SU-DHL-6 (cell line): ENCODE results near the gene CCL4L2.
"Not testable (repeated sequence)": the region's sequence is repeated elsewhere in the genome, so short reads cannot be mapped to it uniquely, and the experiment has no call there.

Experiments used
- H2AFZ ChIP-seq: fragments of 200-600 bp; sonication (generic); 2 replicates; pipeline ENCODE4 v1.6.1; 2014; ENCODE audit warnings: low read depth, mild to moderate bottlenecking, moderate library complexity, mixed read lengths, antibody characterized with exemption, low read length; ENCODE audit not compliant: severe bottlenecking
- H3F3A ChIP-seq: fragments of 200-600 bp; shearing (Covaris generic); 2 replicates; pipeline ENCODE4 v1.6.0; 2016; ENCODE audit warnings: antibody characterized with exemption, mild to moderate bottlenecking; ENCODE audit not compliant: insufficient read depth
- H3K27ac ChIP-seq: fragments of 200-600 bp; sonication (generic); 2 replicates; pipeline ENCODE4 v1.5.1; 2016; ENCODE audit warnings: low read depth, mild to moderate bottlenecking, low read length, moderate library complexity, mixed read lengths
- H3K27me3 ChIP-seq: fragments of 200-600 bp; sonication (generic), shearing (Covaris generic); 2 replicates; pipeline ENCODE4 v1.6.0; 2014; ENCODE audit warnings: mild to moderate bottlenecking, low read length
- H3K36me3 ChIP-seq: fragments of 200-600 bp; sonication (generic); 2 replicates; pipeline ENCODE4 v1.6.1; 2014; ENCODE audit warnings: mild to moderate bottlenecking, low read length, mixed read lengths
- H3K4me2 ChIP-seq: fragments of 300-600, 200-600 bp; shearing (Covaris generic), sonication (generic); 2 replicates; pipeline ENCODE4 v1.6.0; 2014; ENCODE audit warnings: low read length, low read depth, mild to moderate bottlenecking; ENCODE audit not compliant: poor library complexity, severe bottlenecking
- H3K4me3 ChIP-seq: fragments of 200-600 bp; sonication (generic); 2 replicates; pipeline ENCODE4 v1.5.1; 2014; ENCODE audit warnings: antibody characterized with exemption, low read length, mild to moderate bottlenecking, mixed read lengths; ENCODE audit not compliant: insufficient read depth, poor library complexity, severe bottlenecking
- H3K79me2 ChIP-seq: fragments of 200-600 bp; sonication (generic); 2 replicates; pipeline ENCODE4 v1.6.1; 2014; ENCODE audit warnings: mild to moderate bottlenecking, low read length, moderate library complexity; ENCODE audit not compliant: insufficient read depth
- H3K9ac ChIP-seq: fragments of 200-600 bp; sonication (generic); 2 replicates; pipeline ENCODE4 v1.7.0; 2014; ENCODE audit warnings: mild to moderate bottlenecking, low read length
- H3K9me2 ChIP-seq: fragments of 200-600 bp; sonication (generic); replicated peaks from 2 replicates; pipeline ENCODE4 v1.6.1; 2014; ENCODE audit warnings: low read length; ENCODE audit not compliant: insufficient read depth
- H3K9me3 ChIP-seq: fragments of 200-600 bp; sonication (generic); 2 replicates; pipeline ENCODE4 v1.6.1; 2014; ENCODE audit warnings: low read length, mixed read lengths; ENCODE audit not compliant: insufficient read depth
- H4K20me1 ChIP-seq: fragments of 200-600 bp; sonication (generic); 2 replicates; pipeline ENCODE4 v1.6.1; 2014; ENCODE audit warnings: low read depth, mild to moderate bottlenecking, antibody characterized with exemption, low read length, moderate library complexity, mixed read lengths
- EZH2phosphoT487 ChIP-seq: fragments of 200-600 bp; sonication (generic), shearing (Covaris generic); conservative IDR thresholded peaks from 2 replicates; pipeline ENCODE4 v1.6.1; 2018; ENCODE audit warnings: mild to moderate bottlenecking, antibody characterized with exemption, low read length, moderate library complexity, mixed read lengths
- TF ChIP-seq, protein P1 (sequence below): fragments of 200-600 bp; sonication (generic); IDR thresholded peaks from one replicate; pipeline ENCODE4 v1.5.1; 2017; ENCODE audit warnings: antibody characterized with exemption, mild to moderate bottlenecking, low read length, moderate library complexity; ENCODE audit not compliant: insufficient read depth, poor library complexity, severe bottlenecking

Gene CCL4L2

DNA sequence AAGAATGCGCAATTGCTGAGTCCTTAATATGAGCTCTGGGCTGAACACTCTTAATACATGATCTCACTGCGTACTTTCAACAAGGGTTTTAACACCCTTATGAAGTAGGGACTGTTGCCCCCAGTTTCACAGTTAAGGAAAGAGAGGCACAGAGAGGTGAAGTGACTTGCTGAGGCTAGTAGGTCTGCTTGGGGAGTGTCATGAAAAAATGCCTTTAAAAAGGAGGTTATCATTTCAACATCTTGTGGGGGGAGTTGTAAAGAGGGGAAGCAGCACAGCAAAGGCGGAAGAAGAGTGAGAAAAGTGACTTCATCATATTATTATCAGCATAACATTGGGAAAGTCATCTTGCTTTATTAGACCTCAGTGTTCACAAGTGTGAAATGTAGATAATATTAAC, 2.1 kb downstream of the CCL4L2 start:
- Histone ChIP-seq H2AFZ (no peak overlapping the region), H3K4me3 (no peak overlapping the region), H4K20me1 (no peaks in the 10 kb centered on the region), H3K79me2 (no peaks in the 10 kb centered on the region), H3K9me2 (no peaks in the 10 kb centered on the region), H3K9me3 (no peaks in the 10 kb centered on the region), H3K27ac (no peak overlapping the region), H3K4me2 (no peak overlapping the region), H3F3A (no peaks in the 10 kb centered on the region), H3K36me3 (no peaks in the 10 kb centered on the region), H3K27me3 (no peaks in the 10 kb centered on the region), H3K9ac (no peak overlapping the region)
- TF ChIP-seq, protein P1, sequence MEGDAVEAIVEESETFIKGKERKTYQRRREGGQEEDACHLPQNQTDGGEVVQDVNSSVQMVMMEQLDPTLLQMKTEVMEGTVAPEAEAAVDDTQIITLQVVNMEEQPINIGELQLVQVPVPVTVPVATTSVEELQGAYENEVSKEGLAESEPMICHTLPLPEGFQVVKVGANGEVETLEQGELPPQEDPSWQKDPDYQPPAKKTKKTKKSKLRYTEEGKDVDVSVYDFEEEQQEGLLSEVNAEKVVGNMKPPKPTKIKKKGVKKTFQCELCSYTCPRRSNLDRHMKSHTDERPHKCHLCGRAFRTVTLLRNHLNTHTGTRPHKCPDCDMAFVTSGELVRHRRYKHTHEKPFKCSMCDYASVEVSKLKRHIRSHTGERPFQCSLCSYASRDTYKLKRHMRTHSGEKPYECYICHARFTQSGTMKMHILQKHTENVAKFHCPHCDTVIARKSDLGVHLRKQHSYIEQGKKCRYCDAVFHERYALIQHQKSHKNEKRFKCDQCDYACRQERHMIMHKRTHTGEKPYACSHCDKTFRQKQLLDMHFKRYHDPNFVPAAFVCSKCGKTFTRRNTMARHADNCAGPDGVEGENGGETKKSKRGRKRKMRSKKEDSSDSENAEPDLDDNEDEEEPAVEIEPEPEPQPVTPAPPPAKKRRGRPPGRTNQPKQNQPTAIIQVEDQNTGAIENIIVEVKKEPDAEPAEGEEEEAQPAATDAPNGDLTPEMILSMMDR = no peak
- TF ChIP-seq EZH2phosphoT487 = no peak

DNA sequence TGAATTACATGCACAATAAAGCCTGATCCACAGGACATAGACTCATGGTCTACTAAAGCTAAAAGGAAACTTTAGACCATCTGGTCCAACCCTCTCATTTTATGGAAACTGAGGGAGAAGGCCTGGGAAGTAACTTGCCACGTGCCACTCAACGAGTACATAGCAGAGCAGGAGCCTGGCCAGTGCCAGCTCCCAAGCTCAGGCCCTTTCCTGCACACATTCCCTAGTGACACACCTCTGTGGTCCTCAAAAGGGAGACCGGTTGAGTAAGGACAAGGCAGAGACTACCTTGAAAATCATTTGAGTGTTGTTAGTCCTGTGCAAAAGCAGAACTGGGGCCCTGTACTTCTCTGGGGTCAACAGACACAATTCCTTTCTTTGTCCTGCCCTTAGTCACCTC, 2.8 kb downstream of the CCL4L2 start:
- Histone ChIP-seq H3K9ac (no peak overlapping the region), H3K4me2 (no peak overlapping the region), H4K20me1 (no peaks in the 10 kb centered on the region), H3K9me3 (no peaks in the 10 kb centered on the region), H3K36me3 (no peaks in the 10 kb centered on the region), H3K27ac (no peak overlapping the region), H2AFZ (no peak overlapping the region), H3K27me3 (no peaks in the 10 kb centered on the region), H3K9me2 (no peaks in the 10 kb centered on the region), H3F3A (no peaks in the 10 kb centered on the region), H3K4me3 (no peak overlapping the region), H3K79me2 (no peaks in the 10 kb centered on the region)
- TF ChIP-seq, protein P1 = no peak
- no peak for TF ChIP-seq EZH2phosphoT487

DNA sequence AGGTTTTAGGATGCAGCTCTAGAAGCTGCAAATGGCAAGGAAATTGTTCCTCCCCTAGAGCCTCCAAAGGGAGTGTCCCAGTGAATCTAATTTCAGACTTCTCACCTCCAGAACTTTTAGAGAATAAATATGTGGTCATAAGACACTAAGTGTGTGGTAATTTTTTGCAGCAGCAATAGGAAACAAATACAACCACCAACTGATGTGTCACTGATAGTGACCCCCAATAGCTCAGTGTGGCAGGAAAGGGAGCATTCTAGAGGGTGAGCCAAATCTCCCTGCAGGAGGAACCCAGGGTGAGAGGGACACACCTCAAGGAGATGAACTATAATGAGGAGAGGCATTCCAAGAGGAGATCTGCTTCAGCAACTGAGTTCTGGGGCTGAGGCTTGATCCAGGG, 4.1 kb downstream of the CCL4L2 start:
- Histone ChIP-seq H3K9me2 (no peaks in the 10 kb centered on the region), H3K27me3 (no peaks in the 10 kb centered on the region), H3K4me3 (no peak overlapping the region), H3K4me2 (no peak overlapping the region), H3K36me3 (no peaks in the 10 kb centered on the region), H3K79me2 (no peaks in the 10 kb centered on the region), H3K27ac (no peak overlapping the region), H4K20me1 (no peaks in the 10 kb centered on the region), H3K9ac (no peak overlapping the region), H3K9me3 (no peaks in the 10 kb centered on the region), H3F3A (no peaks in the 10 kb centered on the region), H2AFZ (no peak overlapping the region)
- TF ChIP-seq, protein P1 = no peak
- no peak for TF ChIP-seq EZH2phosphoT487

DNA sequence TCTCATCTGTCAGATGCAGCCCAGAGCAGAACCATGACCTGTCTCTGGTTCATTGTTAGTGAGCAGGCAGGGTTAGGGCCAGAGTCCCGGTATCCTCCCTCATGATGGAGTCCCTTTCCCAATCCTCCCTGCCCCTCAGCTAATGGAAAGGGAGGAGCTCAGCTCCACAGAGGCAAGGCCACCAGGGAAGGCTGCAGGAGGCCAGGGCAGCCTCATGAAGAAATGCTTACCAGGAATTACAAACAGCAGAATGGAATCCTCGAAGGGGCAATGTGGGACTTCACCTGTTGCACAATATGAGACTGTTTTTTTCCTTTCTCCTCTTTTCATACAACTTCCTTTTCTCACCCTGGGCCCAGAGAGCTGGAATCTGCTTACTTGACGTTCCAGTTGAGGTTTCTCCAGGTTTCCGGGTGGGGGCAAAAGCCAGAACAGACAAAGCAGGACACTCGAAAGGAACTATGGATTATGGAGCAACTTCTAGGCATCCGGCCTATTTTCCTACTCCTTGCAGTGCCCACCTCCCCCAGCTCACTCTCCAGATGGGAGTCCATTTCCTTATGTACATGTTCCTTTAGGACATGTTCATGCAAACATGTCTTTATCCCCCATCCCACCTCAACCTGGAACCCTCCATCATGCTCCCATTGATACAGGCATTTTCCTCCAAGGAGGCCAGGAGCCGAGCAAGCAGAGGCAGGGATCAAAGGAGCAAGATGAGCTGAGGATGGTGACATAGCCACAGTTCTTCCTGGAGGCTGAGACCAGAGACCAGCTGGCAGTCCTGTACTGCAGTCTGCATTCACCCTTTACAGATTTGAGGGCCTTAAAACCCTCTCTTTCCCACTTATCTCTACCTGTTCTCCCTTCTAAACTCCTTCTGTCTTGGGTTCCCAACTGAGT, 4.8 kb downstream of the CCL4L2 start:
- not testable (repeated sequence) for H4K20me1 ChIP-seq, H3K79me2 ChIP-seq, H3K27ac ChIP-seq, H3K4me3 ChIP-seq, H3K27me3 ChIP-seq, H3K9me2 ChIP-seq, H3K36me3 ChIP-seq, H2AFZ ChIP-seq, H3F3A ChIP-seq, H3K9ac ChIP-seq, H3K9me3 ChIP-seq, H3K4me2 ChIP-seq

DNA sequence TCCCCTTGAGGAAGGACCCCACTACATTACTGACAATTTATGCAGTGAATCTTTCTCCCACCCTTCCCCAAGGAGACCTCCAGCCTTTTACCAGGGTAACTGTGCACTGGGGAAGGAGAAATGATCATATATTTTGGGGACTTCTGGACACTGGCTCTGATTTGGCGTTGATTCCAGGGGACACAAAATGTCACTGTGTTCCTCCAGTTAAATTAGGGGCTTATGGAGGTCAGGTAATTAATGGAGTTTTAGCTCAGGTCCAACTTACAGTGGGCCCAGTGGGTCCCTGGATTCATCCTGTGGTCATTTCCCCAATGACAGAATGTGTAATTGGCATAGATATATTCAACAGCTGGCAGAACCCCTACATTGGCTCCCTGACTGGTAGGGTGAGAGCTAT, 8.7 kb downstream of the CCL4L2 start:
- not testable (repeated sequence) for H2AFZ ChIP-seq, H3F3A ChIP-seq, H3K4me2 ChIP-seq, H4K20me1 ChIP-seq, H3K79me2 ChIP-seq, H3K36me3 ChIP-seq, H3K9ac ChIP-seq, H3K4me3 ChIP-seq, H3K9me3 ChIP-seq, H3K27ac ChIP-seq, H3K9me2 ChIP-seq, H3K27me3 ChIP-seq
